Raji (cell line): ENCODE measurements around the gene SLC39A11.

Source experiments
- POLR2A ChIP-seq: IDR thresholded peaks from 2 replicates; pipeline ENCODE4 v1.6.1; 2011; ENCODE audit warnings: low read depth, low read length, control low read depth; ENCODE audit not compliant: insufficient read depth

The SLC39A11 gene

GRCh38 chr17:72945473-72945872 is 147.0 kb downstream of the SLC39A11 start:
- no peak for TF ChIP-seq POLR2A

GRCh38 chr17:72943826-72944689 is 148.4 kb downstream of the SLC39A11 start:
- TF ChIP-seq POLR2A: no peak

- TF ChIP-seq POLR2A: no peak
Observed at GRCh38 chr17:72942579-72942978, 149.9 kb downstream of the SLC39A11 start.

DNA sequence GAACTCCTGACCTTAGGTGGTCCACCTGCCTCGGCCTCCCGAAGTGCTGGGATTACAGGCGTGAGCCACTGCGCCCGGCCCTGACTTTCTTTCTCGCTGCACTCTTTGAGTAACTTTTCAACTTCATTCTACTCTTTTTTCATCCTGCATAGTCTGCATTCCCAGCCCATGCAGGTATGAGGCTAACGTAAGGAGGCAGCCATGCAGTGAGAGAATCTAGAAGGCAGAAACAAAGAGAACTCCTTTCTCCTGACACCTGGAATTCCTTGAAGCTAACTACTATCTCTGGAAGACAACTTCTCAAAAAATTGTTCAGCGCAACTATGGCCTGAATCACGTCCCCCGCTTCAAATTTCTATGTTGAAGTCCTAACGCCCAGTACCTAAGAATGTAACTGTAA is 152.0 kb downstream of the SLC39A11 start:
- TF ChIP-seq POLR2A: no peak

- TF ChIP-seq POLR2A: no peak
Observed at GRCh38 chr17:72938482-72938881, 154.0 kb downstream of the SLC39A11 start.

- TF ChIP-seq POLR2A: no peak
Observed at GRCh38 chr17:72937707-72938106, 154.8 kb downstream of the SLC39A11 start.

GRCh38 chr17:72935984-72936383 is 156.5 kb downstream of the SLC39A11 start:
- no peak for TF ChIP-seq POLR2A

- no peak for TF ChIP-seq POLR2A
Observed at GRCh38 chr17:72934927-72935326, 157.6 kb downstream of the SLC39A11 start.

GRCh38 chr17:72931635-72932034 is 160.9 kb downstream of the SLC39A11 start:
- TF ChIP-seq POLR2A: no peak

DNA sequence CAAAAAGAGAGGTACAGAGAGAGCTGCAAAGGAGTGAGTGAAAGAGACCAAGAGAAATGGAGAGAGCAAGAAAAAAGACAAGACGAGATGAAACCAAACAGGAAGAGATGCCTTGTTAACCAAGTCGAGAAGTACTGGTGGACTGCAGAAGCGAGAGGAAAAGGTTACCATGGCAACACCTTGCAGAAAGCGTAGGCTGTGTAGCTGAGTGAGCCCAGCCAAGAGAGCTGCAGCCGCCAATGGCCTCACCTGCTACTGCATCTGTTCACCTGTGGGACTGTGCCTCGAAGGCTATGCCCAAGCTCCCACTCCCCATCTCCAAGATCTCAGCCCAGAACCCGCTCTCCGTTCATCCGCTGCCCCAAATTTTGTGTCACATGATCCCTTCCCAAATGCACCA is 161.3 kb downstream of the SLC39A11 start:
- no peak for TF ChIP-seq POLR2A

GRCh38 chr17:72930031-72930430 is 162.5 kb downstream of the SLC39A11 start:
- TF ChIP-seq POLR2A: no peak

DNA sequence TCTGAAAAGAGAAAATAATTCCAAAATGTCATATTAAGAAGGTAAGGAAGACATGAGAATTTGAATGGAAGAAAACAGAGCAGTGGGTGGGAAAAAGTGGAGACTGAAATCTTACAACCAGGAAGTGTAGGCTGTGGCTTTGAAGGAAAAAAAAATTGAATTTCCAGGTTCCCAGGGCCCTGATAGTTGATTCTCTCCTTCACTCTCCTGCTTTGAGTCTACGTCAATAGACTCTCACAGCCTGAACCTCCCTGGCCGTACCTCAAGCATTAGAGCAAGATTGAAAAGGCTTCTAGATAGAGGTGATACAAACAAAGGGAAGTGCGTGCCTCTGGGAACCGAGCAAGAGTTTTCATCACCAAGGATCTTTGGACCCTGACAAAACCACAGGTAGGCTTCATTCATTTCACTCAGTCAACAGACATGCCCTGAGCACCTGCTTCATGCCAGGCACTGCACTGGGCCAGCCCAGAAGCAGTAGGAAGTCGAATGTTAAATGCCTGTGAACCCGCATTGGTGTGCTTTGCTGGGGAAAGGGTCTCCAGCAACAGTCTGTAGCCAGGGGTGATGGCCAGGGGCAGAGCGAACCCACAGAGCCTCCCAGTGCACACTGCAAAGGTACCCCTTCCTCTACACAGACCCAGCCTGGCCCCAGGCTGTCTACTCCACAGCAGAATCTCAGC is 163.9 kb downstream of the SLC39A11 start:
- TF ChIP-seq POLR2A: no peak

- TF ChIP-seq POLR2A: no peak
Observed at GRCh38 chr17:72927760-72928159, 164.7 kb downstream of the SLC39A11 start.

DNA sequence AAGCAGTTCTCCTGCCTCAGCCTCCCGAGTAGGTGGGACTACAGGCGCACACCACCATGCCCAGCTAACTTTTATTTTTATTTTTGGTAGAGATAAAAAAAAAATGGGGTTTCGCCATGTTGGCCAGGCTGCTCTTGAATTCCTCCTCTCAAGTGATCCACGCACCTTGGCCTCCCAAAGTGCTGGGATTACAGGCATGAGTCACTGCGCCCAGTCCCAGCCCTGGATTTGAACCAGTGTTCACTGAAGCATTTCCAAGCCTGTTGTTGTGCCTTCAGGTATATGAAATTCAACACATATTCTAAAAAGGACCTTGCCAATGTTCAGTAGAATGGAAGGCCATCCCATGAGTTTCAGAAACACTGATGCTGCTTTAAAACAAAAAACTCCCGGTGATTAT is 165.3 kb downstream of the SLC39A11 start:
- no peak for TF ChIP-seq POLR2A

GRCh38 chr17:72926171-72926570 is 166.3 kb downstream of the SLC39A11 start:
- TF ChIP-seq POLR2A: no peak

DNA sequence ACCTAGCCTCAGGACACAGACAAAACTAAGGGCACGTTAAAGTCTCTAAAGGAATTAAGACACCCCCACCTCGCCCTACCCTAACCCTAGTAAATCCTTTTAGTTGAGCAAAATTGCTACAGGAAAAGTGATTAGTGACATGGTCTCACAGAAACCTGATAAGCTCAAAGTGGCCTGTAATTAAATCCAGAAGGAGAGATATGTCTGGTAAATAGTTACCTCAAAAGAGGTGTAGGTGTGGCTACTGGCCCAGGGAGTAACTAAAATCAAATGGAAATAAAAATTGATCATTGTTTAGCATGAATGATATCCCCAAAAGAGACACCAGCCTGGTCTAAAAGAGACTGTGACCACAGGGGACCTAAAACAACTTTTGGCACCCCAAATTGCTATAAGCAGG is 168.3 kb downstream of the SLC39A11 start:
- TF ChIP-seq POLR2A: no peak
